GM19463 (cell line): ENCODE results near the gene GHR.
"Not testable (repeated sequence)": the region's sequence is repeated elsewhere in the genome, so short reads cannot be mapped to it uniquely, and the experiment has no call there.

Source experiments
- ATAC-seq: cut with Tn5 transposase; IDR thresholded peaks from one replicate; pipeline ENCODE4 v1.9.1; 2021; ENCODE audit warnings: mild to moderate bottlenecking, moderate library complexity; ENCODE audit not compliant: unreplicated experiment

The GHR gene

GRCh38 chr5:42638972-42639371 lies 215.7 kb downstream of the GHR start:
- ATAC-seq = no peak

GRCh38 chr5:42640835-42641234 lies 217.6 kb downstream of the GHR start:
- no peak for ATAC-seq

GRCh38 chr5:42641336-42642005 lies 218.2 kb downstream of the GHR start:
- ATAC-seq = no peak

GRCh38 chr5:42642006-42642405 lies 218.8 kb downstream of the GHR start:
- ATAC-seq = no peak

GRCh38 chr5:42643360-42643759 lies 220.1 kb downstream of the GHR start:
- ATAC-seq = no peak

DNA sequence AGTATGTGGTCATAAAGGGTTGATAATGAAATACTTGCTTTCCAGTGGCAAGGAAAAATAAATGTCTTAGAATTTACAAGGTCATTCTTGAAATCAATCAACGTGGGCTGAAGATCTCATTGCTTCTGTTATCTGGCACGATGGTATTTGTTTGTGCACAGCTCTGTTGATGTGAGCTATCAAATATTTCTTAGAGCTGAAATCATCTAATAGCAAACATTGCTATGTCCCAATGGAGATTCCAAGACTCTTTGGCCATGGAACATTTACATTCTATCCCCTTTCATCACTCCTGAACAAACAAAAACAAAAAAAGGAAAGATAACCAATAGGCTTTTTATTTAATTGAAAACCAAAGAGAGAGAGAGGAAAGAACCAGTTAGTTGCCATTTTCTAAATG lies 221.9 kb downstream of the GHR start:
- no peak for ATAC-seq

GRCh38 chr5:42648036-42648435 lies 224.8 kb downstream of the GHR start:
- no peak for ATAC-seq

DNA sequence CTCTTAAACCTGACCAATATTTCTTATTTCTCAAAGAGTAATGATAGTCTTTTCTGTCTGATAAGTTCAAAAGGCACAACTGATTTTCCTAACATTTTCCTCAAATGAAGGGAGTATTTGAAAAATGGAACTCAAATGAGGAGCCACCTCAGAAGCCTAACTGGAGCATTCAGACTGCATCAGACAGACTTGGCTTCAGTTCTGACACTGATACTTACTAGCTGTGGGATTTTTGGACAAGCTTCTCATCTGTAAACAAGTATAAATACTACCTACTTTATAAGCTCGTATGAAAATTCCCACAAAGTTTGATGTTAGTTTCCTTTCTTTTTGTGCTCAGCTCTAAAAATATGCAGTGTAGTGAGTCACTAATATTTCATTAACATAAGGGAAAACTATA lies 225.7 kb downstream of the GHR start:
- no peak for ATAC-seq

GRCh38 chr5:42650084-42650483 lies 226.8 kb downstream of the GHR start:
- no peak for ATAC-seq

- no peak for ATAC-seq
Measured at GRCh38 chr5:42653705-42654104, 230.5 kb downstream of the GHR start.

DNA sequence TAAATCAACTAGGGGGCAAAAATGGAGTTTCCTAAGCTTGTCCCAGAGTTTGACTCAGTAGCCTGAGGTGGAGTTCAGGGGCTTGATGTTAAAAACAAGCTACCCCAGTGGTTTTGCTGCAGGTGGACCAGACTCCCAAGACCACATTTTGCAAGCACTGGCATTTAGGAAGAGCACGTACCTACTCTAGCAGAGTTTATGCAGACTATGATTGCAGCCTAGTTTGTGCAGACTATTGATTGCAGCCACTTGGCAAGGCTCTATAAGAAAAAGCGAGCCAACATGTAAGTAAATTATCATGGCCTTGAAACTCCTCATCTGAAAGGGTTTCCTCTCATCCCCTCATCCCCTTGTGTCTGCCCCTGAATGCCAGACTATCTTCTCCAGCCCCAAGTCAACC lies 231.4 kb downstream of the GHR start:
- no peak for ATAC-seq

DNA sequence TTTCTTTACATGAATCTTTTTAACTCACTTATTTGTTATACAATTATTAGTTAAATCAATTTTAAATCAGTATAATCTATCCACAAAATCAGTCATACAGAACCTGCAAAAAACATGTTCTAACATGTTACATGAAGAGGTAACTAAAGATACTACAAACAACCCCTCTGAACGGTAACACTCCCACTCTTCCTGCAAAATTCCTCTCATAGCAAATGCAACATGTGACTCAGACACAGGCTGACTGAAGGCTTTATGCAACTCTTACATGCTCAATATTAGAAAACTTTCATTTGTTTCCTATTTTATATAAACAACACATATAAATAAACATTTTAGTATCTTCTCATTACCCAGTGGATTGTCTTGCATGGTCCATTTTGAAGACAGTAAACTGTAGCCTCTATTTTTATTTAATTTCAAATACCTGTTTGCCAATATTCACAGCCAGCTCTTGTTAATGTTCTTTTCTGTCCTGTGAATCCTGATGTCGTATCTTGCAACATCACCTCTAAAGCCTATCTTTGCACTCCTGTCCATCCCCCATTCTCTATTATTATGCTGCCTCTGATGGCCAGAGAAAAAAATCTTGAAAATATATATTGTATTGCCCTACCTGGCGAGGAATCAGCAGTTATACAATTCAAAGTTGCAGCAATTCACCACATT lies 232.9 kb downstream of the GHR start:
- ATAC-seq = no peak

DNA sequence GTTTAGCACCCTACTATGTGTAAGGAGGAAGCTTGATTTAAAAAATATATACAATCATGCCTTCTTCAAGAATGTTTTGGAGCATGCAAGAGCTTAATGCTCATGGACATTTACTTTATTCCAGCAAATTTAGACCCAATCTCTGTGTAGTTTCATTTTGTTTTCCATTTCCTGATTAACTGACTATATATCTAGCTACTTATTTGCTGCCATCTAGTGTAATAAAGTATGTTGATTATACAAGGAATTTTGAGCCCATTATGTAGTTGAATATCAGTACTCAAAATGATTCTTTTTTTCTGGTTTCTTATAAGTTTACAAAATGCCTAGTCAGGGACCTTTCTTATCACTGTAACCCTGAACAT lies 233.4 kb downstream of the GHR start:
- ATAC-seq = no peak

DNA sequence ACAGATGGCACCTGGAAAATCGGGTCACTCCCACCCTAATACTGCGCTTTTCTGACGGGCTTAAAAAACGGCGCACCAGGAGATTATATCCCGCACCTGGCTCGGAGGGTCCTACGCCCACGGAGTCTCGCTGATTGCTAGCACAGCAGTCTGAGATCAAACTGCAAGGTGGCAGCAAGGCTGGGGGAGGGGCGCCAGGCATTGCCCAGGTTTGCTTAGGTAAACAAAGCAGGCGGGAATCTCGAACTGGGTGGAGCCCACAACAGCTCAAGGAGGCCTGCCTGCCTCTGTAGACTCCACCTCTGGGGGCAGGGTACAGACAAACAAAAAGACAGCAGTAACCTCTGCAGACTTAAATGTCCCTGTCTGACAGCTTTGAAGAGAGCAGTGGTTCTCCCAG lies 236.6 kb downstream of the GHR start:
- not testable (repeated sequence) for ATAC-seq

DNA sequence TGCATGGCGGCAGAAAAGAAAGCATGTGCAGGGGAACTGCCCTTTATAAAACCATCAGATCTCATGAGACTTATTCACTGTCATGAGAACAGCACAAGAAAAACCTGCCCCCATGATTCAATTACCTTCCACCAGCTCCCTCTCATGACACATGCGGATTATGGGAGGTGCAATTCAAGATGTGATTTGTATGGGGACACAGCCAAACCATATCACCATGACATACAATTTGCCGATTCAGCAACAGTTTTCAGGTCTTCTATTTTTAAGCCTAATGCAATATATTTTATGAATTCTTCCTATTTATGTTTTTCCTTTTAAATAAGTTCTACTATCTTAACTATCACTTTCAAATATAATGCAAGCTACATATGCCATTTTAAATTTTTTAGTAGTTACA lies 242.6 kb downstream of the GHR start:
- ATAC-seq = no peak

- no peak for ATAC-seq
Measured at GRCh38 chr5:42666869-42667268, 243.6 kb downstream of the GHR start.

DNA sequence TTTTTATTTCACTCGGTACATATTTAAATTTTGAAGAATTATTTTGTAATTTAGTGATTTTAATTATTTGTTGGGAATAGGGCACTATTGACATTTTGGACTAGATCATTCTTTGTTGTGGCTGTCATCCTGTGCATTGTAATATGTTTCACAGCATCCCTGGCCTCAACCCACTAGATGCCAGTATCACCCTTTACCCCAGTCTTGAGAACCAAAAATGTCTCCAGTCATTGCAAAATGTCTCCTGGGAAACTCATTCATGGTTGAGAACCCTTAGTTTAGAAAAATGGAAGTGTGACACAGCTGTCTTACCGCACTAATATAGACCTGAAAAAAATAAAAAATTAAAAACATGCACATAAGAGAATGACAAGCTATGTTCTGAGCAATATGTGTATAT lies 245.0 kb downstream of the GHR start:
- no peak for ATAC-seq

- no peak for ATAC-seq
Measured at GRCh38 chr5:42672925-42673324, 249.7 kb downstream of the GHR start.

- ATAC-seq = no peak
Measured at GRCh38 chr5:42675602-42676001, 252.4 kb downstream of the GHR start.

DNA sequence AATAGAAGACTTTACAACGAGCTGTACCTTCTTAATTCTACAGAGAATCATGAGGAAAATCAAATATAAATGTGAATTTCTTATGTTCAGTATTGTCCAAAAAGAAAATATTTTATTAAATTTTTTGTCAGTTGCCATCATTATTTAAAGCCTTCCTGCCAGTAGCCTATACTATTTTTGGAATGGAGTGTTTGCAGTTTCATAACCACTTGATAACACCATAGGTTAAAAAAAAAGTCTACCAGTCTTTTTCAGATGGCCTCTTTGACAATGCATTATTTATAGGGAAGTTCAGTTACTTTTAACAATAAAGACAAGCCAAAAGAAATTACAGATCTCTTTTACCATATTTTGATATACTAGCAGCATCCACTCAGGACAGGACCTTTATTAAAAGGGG lies 253.1 kb downstream of the GHR start:
- no peak for ATAC-seq

GRCh38 chr5:42677156-42677842 lies 254.1 kb downstream of the GHR start:
- no peak for ATAC-seq

DNA sequence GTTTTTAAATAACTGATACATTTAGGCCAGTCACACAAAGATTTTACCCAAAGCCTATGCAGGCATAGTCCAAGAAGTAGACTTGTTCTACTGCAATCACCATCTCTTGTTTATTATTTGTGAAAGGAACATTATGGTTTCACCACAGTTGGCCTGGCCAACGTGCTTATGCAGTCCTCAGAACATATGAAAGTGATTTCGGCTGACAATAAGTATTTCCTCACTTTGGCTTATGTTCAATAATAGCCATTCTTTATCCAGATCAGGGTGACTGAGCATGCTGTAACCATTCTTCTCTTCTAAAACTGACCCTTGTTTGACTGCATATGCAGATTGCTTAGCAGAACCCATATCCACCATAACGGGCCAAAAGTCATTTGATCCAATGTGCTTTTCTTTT lies 256.8 kb downstream of the GHR start:
- ATAC-seq = no peak
